Muscle of arm (tissue), 14 donors: ENCODE measurements around the gene TIGAR. TPM values are rescaled to one million over a fixed set of nuclear protein-coding genes. Genes with fewer than 3 reads are reported as not detected.

ENCODE experiments used
- DNase-seq: peaks from one replicate; pipeline ENCODE4 v3.0.0-alpha.2; 2013
- long read RNA-seq, 11 donors: transcript quantifications; one replicate each; lab custom pipeline, GENCODE V29; 2026
- polyA plus RNA-seq, 12 donors: library from polyadenylated mRNA; unstranded; fragments of 120-200 nt; gene quantifications; one replicate each; pipeline ENCODE4 v1.2.1, GENCODE V29; 2013; ENCODE audit not compliant: insufficient read length in 12 of 12

Gene TIGAR, protein sequence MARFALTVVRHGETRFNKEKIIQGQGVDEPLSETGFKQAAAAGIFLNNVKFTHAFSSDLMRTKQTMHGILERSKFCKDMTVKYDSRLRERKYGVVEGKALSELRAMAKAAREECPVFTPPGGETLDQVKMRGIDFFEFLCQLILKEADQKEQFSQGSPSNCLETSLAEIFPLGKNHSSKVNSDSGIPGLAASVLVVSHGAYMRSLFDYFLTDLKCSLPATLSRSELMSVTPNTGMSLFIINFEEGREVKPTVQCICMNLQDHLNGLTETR
- polyA plus RNA-seq, result 10 to 100 TPM in 1 of 12 donors, 1 to 10 TPM in 10, not detected in 1; 5.1 to 13.4 (median 6.9) TPM
- long read RNA-seq, donor 1, partial matches to known transcripts, result 0 of 1 reads
- long read RNA-seq, donor 1, other reads (novel, unspliced or antisense), result 0 of 1 reads
- long read RNA-seq, donor 2, partial matches to known transcripts, result 0 of 3 reads
- long read RNA-seq, donor 2, other reads (novel, unspliced or antisense), result 0 of 3 reads
- long read RNA-seq, donor 3, partial matches to known transcripts, result 0 of 1 reads
- long read RNA-seq, donor 3, other reads (novel, unspliced or antisense), result 0 of 1 reads
- long read RNA-seq, donor 4, partial matches to known transcripts, result 0 of 2 reads
- long read RNA-seq, donor 4, other reads (novel, unspliced or antisense), result 0 of 2 reads
- long read RNA-seq, donor 5, result 0 reads
- long read RNA-seq, donor 6, partial matches to known transcripts, result 0 of 3 reads
- long read RNA-seq, donor 6, other reads (novel, unspliced or antisense), result 0 of 3 reads
- long read RNA-seq, donor 7, result 0 reads
- long read RNA-seq, donor 8, partial matches to known transcripts, result 0 of 1 reads
- long read RNA-seq, donor 8, other reads (novel, unspliced or antisense), result 0 of 1 reads
- long read RNA-seq, donor 9, partial matches to known transcripts, result 0 of 1 reads
- long read RNA-seq, donor 9, other reads (novel, unspliced or antisense), result 0 of 1 reads
- long read RNA-seq, donor 10, partial matches to known transcripts, result 0 of 3 reads
- long read RNA-seq, donor 10, other reads (novel, unspliced or antisense), result 0 of 3 reads
- long read RNA-seq, donor 11, partial matches to known transcripts, result 0 of 2 reads
- long read RNA-seq, donor 11, other reads (novel, unspliced or antisense), result 0 of 2 reads

DNA sequence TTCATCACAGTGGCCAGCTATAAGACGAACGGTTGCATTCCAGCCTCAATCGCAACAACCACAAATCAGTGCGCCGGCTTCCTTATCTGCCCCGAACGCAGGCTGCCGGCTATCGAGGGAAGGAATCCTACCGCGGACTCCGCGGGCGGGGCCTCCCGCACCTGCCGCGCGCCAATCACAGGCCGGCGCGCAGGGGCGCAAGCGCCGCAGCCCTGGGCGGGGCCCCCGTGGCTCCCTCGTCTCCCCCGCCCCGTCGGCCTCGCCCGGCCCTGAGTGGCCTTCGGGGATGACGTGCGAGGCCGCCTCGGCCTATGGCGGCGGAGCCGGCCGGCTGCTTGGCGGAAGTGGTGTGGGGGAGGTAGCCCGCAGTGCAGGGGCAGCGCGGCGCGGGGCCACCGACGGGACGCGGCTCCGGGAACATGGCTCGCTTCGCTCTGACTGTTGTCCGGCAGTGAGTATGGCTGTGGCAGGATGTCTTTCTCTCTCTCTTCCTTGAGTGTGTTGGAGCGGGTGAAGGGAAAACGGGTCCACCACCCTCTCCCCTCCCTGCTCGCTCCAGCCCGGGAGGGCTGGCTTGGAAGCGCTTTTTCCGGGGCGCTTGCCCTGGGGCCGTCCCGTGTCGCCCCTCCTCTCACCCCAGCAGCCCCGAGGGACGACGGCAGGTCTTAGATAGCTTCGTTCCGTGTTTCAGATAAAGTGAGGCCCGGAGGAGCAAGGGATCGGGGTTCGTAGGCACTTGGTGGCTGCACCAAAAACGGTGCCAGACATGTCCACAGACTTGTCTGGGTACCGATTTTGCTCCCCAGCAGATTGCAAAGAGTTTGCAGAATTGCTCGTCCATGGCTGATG lies at the start of gene TIGAR:
Gene TIGAR, plus strand, starts transcription at position 361 of the 849 bp plus-strand sequence. Its CDS starts 59 bp downstream, at position 420.
- peak; percentile 91 for DNase-seq

DNA sequence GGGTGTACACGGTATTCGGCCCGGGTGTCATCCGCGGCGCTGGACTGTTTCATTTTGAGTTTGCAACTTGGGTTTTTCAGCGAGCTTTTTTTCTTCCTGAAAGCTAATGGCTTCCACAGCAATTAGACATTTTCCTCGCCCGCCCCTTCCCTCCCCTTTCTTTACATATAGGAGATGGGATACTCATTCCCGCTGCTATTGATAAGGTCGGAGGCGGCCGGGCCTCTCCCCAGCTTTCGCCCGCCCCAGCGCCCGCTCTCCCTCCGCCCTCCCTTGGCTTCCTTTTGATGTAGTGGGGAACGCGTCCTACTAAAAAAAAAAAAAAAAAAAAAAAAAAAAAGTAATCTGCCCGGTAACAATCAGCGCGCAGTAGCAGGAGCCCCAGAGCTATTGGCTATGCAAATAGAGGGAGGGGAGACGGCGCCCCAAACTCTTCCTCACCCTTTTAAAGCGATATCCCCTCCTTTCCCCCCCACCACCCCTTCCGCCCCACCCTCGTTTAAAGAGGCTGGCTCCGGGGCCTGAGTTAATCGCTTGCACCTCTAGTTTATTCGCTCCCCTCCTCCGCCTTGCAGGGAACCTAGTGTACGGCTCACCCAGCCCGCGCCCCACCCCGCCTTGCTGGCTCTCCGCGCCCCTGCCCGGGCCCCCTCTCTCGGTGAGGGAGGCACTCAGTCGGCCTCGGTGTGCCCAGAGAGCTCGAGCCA lies 49.1 kb upstream of the TIGAR start:
- peak; percentile 87 for DNase-seq

DNA sequence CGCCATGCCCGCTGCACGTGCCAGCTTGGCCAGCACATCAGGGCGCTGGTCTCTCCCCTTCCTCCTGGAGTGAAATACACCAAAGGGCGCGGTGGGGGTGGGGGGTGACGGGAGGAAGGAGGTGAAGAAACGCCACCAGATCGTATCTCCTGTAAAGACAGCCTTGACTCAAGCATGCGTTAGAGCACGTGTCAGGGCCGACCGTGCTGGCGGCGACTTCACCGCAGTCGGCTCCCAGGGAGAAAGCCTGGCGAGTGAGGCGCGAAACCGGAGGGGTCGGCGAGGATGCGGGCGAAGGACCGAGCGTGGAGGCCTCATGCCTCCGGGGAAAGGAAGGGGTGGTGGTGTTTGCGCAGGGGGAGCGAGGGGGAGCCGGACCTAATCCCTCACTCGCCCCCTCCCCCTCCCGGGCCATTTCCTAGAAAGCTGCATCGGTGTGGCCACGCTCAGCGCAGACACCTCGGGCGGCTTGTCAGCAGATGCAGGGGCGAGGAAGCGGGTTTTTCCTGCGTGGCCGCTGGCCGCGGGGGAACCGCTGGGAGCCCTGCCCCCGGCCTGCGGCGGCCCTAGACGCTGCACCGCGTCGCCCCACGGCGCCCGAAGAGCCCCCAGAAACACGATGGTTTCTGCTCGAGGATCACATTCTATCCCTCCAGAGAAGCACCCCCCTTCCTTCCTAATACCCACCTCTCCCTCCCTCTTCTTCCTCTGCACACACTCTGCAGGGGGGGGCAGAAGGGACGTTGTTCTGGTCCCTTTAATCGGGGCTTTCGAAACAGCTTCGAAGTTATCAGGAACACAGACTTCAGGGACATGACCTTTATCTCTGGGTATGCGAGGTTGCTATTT lies 48.4 kb upstream of the TIGAR start:
- DNase-seq, result peak; percentile 76

DNA sequence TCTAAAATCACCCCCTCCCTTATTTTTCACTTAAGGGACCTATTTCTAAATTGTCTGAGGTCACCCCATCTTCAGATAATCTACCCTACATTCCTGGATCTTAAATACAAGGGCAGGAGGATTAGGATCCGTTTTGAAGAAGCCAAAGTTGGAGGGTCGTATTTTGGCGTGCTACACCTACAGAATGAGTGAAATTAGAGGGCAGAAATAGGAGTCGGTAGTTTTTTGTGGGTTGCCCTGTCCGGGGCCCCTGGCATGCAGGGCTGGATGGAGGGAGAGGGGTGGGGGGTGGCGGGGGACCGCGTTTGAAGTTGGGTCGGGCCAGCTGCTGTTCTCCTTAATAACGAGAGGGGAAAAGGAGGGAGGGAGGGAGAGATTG lies 47.8 kb upstream of the TIGAR start:
- DNase-seq, result no peak

DNA sequence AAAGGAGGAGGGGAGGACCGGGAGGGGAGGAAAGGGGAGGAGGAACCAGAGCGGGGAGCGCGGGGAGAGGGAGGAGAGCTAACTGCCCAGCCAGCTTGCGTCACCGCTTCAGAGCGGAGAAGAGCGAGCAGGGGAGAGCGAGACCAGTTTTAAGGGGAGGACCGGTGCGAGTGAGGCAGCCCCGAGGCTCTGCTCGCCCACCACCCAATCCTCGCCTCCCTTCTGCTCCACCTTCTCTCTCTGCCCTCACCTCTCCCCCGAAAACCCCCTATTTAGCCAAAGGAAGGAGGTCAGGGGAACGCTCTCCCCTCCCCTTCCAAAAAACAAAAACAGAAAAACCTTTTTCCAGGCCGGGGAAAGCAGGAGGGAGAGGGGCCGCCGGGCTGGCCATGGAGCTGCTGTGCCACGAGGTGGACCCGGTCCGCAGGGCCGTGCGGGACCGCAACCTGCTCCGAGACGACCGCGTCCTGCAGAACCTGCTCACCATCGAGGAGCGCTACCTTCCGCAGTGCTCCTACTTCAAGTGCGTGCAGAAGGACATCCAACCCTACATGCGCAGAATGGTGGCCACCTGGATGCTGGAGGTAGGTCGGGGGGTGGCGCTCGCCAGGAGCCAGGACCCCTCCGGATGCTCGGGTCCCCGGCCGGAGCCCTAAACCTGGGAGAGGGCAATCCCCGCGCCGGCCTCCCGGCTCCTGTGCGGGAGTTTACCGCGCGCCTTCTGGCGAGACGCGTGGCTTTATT lies 47.2 kb upstream of the TIGAR start, which contains the start of gene CCND2:
Gene CCND2, plus strand, starts transcription at position 111 of the 744 bp plus-strand sequence. Its CDS starts 279 bp downstream, at position 390.
- peak; percentile 97 for DNase-seq

DNA sequence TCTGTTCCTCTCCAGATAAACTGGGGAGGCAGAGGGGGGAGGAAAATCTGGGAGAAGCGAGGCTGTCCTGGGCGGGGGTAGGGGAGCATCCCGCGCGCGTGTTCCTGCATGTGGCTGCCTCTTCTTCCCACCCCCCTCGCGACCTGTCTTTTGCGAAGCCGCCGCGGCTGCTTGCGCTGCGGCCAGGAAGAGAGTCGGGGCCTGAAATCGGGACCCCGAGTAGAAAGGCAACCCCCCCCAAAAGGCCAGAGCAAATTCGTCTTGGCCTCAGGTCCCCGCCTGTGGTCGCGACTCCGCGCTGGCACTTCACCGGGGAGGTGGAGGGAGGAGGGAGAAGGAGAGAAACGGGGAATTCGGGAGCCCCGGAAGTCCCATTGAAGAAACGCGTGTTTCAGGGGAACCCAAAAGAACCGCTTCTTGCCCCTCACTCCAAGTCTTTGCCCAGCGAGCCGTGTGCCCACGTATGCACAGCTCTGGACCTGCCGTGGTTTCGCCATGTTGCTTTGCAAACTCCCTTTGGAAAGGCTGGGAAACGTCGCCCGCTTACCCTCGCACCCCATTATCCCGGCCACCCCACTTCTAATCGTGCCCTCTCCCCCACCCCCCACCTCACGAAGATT lies 46.5 kb upstream of the TIGAR start:
- DNase-seq, result peak; percentile 53

DNA sequence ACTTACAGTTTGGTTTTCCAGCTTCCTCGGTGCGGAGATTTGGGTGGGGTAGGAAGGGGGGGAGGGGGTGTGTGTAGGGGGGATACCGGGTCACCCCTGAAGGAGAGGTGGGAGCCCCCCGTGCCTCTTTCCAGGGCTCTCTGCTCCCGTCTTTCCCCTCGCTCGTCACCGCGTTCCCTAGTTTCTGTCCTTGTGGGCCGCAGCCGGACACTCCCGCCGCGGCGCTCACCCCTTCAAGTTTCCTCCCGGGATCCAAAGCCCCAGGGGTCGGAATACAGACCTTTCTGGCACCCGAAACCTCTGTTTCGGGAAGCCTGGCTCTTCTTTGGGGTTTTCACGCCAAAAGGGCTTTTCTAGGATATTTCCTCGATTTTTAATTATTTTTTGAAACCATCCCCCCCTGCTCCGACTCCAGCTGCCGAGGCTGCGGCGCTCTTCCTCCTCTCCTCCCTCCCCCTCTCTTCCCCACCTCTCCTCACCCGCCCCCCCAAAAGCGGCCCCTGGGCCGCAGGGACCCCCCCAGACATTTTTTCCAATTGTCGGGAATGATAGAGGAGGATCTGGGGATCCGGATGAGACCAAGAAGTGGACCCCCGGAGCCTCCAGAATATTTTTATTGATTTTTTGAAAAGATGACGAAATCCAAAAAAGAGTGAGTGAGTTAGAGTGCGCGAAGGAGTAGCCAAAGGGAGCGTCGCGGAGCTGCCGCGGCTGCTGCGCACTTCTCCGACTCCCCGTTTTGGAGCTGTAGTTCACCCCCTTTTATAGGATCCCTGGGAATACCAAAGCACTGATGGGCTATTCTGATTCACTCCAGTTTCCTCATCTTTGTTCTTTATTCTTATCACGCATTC lies 45.8 kb upstream of the TIGAR start:
- DNase-seq, result peak; percentile 63

DNA sequence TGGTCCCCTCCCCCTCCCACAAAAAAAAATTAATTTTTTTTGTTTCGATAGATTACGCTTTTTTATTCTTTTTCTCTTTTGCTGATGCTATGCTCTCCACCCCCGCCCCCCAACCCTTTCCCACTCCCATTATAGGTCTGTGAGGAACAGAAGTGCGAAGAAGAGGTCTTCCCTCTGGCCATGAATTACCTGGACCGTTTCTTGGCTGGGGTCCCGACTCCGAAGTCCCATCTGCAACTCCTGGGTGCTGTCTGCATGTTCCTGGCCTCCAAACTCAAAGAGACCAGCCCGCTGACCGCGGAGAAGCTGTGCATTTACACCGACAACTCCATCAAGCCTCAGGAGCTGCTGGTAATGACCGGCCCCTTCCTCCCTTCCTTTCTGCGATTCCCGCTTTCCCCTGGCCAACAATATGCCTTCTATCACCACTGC lies 45.1 kb upstream of the TIGAR start:
- peak; percentile 34 for DNase-seq

DNA sequence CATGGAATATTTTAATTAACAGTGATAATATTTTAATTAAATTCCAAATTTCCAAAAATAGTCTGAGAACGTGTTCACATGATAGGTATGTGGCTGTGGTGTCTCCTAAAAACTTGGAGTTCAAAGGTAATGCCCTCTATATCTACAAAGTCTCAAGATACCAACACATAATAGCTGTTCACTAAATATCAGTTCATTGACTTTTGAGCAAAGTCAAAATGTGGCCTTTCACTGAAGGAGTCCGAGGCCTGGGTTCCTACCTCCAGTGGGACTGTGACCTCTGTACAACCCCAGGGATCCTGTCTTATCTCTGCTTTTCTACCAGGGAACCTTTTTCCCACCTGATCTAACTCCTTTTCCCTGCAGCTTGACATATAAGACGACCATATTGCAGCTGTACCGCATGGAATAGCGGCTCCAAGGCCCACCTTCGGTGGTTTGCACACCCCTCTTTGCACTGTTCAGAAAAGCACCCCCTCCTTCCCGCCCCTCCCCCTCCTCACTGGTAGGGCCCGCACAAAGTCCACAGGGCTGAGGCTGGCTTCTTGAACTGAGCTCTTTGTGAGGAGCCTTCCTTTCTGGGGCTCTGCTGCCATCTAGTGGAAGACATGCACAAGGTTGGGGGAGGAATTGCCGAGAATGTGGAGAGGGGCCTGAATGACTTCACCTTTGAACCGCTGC lies 44.3 kb upstream of the TIGAR start:
- DNase-seq, result peak; percentile 96

DNA sequence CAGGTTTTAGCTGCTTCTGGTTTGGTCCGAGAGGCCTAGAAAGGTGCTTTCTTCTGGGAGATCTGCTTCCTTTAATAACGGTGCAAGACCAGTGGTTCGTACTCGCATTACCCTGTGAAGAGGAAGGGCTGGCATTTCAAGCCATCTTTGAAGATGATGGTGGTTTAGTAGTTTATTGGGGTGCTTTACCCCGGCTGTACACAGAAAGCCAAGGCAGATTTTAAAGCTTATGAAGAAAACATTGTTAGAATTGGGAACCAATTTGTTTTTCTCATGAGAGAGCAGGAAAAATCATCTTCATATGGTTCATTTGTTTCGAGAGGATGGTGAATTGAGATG lies 43.8 kb upstream of the TIGAR start:
- DNase-seq, result no peak

DNA sequence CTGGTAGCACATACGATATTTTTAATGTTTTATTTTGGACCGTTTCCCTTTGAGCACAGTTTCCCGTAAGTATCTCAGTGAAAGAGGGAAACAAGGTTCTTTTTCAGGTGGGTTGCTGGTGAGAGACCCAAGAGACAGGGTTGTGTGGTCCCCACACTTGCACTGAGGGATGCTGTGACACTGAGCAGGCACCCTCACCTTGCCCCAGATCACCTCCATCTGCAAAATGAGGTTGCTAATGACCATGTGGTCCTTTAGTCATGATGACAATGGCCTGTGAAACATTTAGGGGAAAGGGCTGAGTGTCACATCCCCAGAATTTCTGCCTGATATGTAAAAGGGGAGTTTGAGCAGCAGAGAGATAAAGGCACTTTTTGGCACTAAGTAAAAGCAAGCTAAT lies 43.2 kb upstream of the TIGAR start:
- DNase-seq, result no peak

DNA sequence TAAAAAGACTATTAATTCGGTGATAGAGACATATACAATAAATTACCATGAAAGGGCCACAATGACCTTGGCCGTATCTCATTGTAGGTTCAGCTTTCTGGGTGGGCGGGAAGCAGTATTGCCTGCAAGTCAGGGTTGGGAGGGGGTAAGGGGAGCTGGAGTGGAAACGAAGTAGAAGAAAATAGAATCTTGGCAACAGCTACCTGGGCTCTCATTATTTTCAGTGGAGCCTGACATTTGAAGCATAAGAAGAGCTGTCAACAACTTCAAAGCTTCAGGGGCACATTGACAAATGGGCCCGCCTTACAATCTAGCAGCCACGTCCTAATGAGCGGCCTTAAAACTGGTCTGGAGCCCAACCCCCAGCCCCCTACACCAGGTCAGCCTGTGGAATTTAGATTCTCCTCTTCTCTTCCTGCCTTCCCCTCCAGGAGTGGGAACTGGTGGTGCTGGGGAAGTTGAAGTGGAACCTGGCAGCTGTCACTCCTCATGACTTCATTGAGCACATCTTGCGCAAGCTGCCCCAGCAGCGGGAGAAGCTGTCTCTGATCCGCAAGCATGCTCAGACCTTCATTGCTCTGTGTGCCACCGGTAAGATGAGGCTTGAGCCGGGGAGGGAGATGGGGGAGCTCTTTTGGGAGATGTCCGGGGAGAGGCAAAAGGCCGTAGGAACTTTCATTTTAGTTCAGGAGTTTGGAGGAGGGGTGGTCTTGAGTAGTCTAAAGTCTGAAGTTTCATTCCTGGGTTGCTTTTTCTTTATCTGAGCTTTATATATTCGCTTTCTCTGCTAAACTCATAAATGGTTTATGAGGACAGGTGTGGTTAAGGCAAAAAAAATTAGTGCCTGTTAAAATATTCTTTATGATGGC lies 42.5 kb upstream of the TIGAR start:
- DNase-seq, result no peak

DNA sequence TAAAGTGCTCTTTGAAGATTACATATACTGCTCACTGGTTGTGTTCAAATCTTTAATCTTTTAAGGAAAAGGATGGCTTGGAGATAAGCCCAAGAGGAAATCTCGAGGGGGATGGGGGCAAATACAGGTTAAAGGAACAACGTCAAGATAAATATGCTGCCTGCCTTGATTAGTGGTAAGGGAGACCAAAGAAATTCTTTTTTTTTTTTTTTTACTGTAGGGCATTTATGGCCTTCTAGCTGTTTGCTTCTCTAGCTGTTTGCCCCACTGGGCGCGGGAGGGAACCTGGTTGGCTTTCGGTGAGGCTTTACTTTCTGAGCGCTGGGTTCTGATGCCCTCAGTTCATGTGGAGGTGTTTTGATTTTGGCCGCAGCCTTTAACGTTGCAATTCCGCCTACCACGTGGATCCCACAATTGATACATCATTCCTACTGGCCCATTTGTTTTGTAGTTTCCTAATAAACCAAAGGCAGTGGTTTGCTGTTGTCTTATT lies 41.8 kb upstream of the TIGAR start:
- no peak for DNase-seq

DNA sequence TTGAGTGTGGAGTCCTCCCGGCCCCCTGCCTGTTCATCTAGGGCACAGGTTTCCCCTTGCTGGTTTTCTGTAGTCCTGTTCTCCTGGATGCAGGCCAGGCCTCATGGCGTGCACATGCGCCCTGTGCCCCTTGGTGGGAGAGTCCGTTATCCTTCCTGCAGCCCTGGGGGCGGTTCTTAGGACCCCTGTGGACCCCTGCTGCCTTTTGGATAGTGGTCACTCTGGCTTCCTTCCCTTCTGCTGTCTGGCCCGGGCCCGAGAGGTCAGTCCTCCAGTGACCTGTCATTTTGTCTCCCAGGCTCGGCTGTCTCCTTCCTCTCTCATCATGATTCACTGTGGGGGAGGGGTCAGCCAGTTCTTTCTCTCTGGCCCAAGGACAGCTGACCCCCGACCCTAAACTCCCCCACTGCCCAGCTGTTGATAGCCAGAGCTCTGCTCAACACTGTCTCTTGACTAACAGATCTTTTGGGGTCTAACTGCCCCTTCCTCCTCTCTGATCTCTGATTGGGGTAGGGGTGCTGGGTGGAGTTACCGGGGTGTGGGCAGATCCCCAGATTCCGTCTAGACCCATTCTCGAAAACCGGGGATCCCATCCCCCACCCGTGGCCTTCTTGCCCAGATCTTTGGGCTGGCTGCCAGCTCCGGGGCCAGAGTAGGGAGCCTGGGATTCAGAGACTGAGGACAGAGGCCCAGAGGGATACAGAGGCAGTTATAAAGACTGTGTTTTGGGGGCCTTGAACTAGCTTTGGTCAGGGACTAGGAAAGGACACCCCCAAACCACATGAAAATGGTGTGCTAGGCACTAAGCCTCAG lies 40.5 kb upstream of the TIGAR start:
- no peak for DNase-seq
